PC-9 (cell line): Measurements from ENCODE around the gene SFTPA2.
"Not testable (repeated sequence)": the region's sequence is repeated elsewhere in the genome, so short reads cannot be mapped to it uniquely, and the experiment has no call there.

Experiments
- EZH2 ChIP-seq: fragments of 200-600 bp; sonication (generic); IDR thresholded peaks from 2 replicates; pipeline ENCODE4 v1.8.0; 2017; ENCODE audit warnings: antibody characterized with exemption, low read depth
- TF ChIP-seq, protein P1 (sequence below): fragments of 200-600 bp; sonication (generic); conservative IDR thresholded peaks from 2 replicates; pipeline ENCODE4 v1.6.1; 2017; ENCODE audit warnings: mixed run types, antibody characterized with exemption, mild to moderate bottlenecking, moderate library complexity

- TF ChIP-seq EZH2, result not testable (repeated sequence)
- TF ChIP-seq, protein P1, sequence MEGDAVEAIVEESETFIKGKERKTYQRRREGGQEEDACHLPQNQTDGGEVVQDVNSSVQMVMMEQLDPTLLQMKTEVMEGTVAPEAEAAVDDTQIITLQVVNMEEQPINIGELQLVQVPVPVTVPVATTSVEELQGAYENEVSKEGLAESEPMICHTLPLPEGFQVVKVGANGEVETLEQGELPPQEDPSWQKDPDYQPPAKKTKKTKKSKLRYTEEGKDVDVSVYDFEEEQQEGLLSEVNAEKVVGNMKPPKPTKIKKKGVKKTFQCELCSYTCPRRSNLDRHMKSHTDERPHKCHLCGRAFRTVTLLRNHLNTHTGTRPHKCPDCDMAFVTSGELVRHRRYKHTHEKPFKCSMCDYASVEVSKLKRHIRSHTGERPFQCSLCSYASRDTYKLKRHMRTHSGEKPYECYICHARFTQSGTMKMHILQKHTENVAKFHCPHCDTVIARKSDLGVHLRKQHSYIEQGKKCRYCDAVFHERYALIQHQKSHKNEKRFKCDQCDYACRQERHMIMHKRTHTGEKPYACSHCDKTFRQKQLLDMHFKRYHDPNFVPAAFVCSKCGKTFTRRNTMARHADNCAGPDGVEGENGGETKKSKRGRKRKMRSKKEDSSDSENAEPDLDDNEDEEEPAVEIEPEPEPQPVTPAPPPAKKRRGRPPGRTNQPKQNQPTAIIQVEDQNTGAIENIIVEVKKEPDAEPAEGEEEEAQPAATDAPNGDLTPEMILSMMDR, result not testable (repeated sequence)
Observed at GRCh38 chr10:79544926-79545659, 15.1 kb downstream of the SFTPA2 start.
